Tibial nerve (tissue), 3 donors: ENCODE measurements around the gene TTPAL.

ENCODE experiments used
- POLR2A ChIP-seq, 2 donors: fragments of 450-650 bp; IDR thresholded peaks; one replicate each; pipeline ENCODE4 v1.6.1; 2017; ENCODE audit warnings: antibody characterized with exemption in 2 of 2, mild to moderate bottlenecking in 2 of 2, moderate library complexity in 2 of 2
- TF ChIP-seq, protein P1 (sequence below), 5 experiments: fragments of 200-600 bp in 3 of 5; fragments of 450-650 bp in 2 of 5; sonication (generic) in 3 of 5; IDR thresholded peaks; one replicate each; pipeline ENCODE4 v1.5.1; 2016 to 2019; ENCODE audit warnings: antibody characterized with exemption in 5 of 5, mild to moderate bottlenecking in 3 of 5, moderate library complexity in 2 of 5

DNA sequence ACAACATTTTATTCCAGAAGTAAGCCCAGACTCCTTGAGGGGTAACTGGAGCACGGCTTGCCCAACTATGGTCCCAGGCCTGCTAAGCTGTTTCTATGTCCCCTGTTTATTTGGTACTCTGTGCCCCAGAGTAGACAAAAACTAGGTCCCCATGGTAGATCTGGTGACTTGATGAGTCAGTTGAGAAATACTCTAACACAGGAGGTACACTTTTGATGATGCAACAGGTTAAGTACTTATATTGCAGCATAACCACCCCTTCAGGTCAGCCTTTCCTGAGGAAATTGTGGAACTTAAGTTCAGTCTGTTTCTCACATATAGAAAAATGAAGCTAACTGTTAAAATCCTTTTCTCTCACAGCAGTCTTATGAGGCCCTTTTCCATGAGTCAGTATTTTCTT is 19.6 kb downstream of the TTPAL start:
- TF ChIP-seq, protein P1, sequence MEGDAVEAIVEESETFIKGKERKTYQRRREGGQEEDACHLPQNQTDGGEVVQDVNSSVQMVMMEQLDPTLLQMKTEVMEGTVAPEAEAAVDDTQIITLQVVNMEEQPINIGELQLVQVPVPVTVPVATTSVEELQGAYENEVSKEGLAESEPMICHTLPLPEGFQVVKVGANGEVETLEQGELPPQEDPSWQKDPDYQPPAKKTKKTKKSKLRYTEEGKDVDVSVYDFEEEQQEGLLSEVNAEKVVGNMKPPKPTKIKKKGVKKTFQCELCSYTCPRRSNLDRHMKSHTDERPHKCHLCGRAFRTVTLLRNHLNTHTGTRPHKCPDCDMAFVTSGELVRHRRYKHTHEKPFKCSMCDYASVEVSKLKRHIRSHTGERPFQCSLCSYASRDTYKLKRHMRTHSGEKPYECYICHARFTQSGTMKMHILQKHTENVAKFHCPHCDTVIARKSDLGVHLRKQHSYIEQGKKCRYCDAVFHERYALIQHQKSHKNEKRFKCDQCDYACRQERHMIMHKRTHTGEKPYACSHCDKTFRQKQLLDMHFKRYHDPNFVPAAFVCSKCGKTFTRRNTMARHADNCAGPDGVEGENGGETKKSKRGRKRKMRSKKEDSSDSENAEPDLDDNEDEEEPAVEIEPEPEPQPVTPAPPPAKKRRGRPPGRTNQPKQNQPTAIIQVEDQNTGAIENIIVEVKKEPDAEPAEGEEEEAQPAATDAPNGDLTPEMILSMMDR (IDR thresholded peaks at IDR 0.05): no peak
- no peak for TF ChIP-seq POLR2A (IDR thresholded peaks at IDR 0.05)
